MM.1S (cell line): ENCODE results near the gene ARHGEF10L.

Experiments used
- DNase-seq: peaks from one replicate; pipeline ENCODE4 v3.0.0-alpha.2; 2015
- H2AFZ ChIP-seq: fragments of 300-600 bp; sonication (generic); 2 replicates; pipeline ENCODE4 v1.6.0; 2016; ENCODE audit warnings: antibody characterized with exemption, low read length
- H3F3A ChIP-seq: fragments of 300-600 bp; sonication (generic); 2 replicates; pipeline ENCODE4 v1.6.1; 2016; ENCODE audit warnings: mild to moderate bottlenecking, antibody characterized with exemption, low read length, moderate library complexity, mixed read lengths; ENCODE audit not compliant: insufficient read depth
- H3K27ac ChIP-seq: fragments of 300-600 bp; sonication (generic); 2 replicates; pipeline ENCODE4 v1.5.1; 2016; ENCODE audit warnings: mild to moderate bottlenecking, low read length
- H3K27me3 ChIP-seq: fragments of 300-600 bp; sonication (generic); replicated peaks from 2 replicates; pipeline ENCODE4 v1.6.0; 2016; ENCODE audit warnings: low read length; ENCODE audit not compliant: insufficient read depth
- H3K36me3 ChIP-seq: fragments of 300-600 bp; sonication (generic); replicated peaks from 2 replicates; pipeline ENCODE4 v1.6.1; 2016; ENCODE audit warnings: mild to moderate bottlenecking, low read length, mixed read lengths; ENCODE audit not compliant: insufficient read depth
- H3K4me1 ChIP-seq: fragments of 300-600 bp; sonication (generic); 2 replicates; pipeline ENCODE4 v1.6.1; 2016; ENCODE audit warnings: low read length, mixed read lengths
- H3K4me2 ChIP-seq: fragments of 300-600 bp; sonication (generic); 2 replicates; pipeline ENCODE4 v1.6.0; 2016; ENCODE audit warnings: low read depth, low read length
- H3K4me3 ChIP-seq: fragments of 300-600 bp; sonication (generic); 2 replicates; pipeline ENCODE4 v1.5.1; 2016; ENCODE audit warnings: low read length, mixed read lengths
- H3K79me2 ChIP-seq: fragments of 300-600 bp; sonication (generic); 2 replicates; pipeline ENCODE4 v1.6.1; 2016; ENCODE audit warnings: mixed run types, low read length, mixed read lengths
- H3K9ac ChIP-seq: fragments of 300-600 bp; sonication (generic); 2 replicates; pipeline ENCODE4 v1.6.1; 2016; ENCODE audit warnings: low read length, mixed read lengths
- H3K9me2 ChIP-seq: fragments of 300-600 bp; sonication (generic); replicated peaks from 2 replicates; pipeline ENCODE4 v1.6.1; 2016; ENCODE audit warnings: mild to moderate bottlenecking, low read length, mixed read lengths; ENCODE audit not compliant: insufficient read depth
- H3K9me3 ChIP-seq: fragments of 300-600 bp; sonication (generic); replicated peaks from 2 replicates; pipeline ENCODE4 v1.6.1; 2016; ENCODE audit warnings: mild to moderate bottlenecking, low read length, mixed read lengths; ENCODE audit not compliant: insufficient read depth
- H4K20me1 ChIP-seq: fragments of 300-600 bp; sonication (generic); 2 replicates; pipeline ENCODE4 v1.6.1; 2016; ENCODE audit warnings: mild to moderate bottlenecking, low read length, moderate library complexity, mixed read lengths; ENCODE audit not compliant: insufficient read depth
- EZH2 ChIP-seq: fragments of 300-600 bp; sonication (generic); optimal IDR thresholded peaks from 2 replicates; pipeline ENCODE3; 2017; ENCODE audit warnings: low read depth, mild to moderate bottlenecking, antibody characterized with exemption, low read length, mixed read lengths
- EZH2phosphoT487 ChIP-seq: fragments of 300-600 bp; sonication (generic); IDR thresholded peaks from 2 replicates; pipeline ENCODE4 v1.6.1; 2018; ENCODE audit warnings: antibody characterized with exemption, low read length
- TF ChIP-seq, protein P1 (sequence below): fragments of 300-600 bp; sonication (generic); IDR thresholded peaks from 2 replicates; pipeline ENCODE4 v1.5.1; 2016; ENCODE audit warnings: antibody characterized with exemption, low read length, mixed read lengths

Gene ARHGEF10L

GRCh38 chr1:17665054-17665453 lies 125.6 kb downstream of the ARHGEF10L start:
- Histone ChIP-seq H3K9ac (no peak overlapping the region), H3K79me2 (no peaks in the 10 kb centered on the region), H3F3A (no peaks in the 10 kb centered on the region), H3K27ac (no peak overlapping the region), H3K4me1 (no peaks in the 10 kb centered on the region), H3K9me2 (no peaks in the 10 kb centered on the region), H3K36me3 (no peaks in the 10 kb centered on the region), H3K27me3 (peaks cover 84% of the 10 kb centered on the region), H3K4me2 (no peak overlapping the region), H2AFZ (no peak overlapping the region), H3K9me3 (no peaks in the 10 kb centered on the region), H4K20me1 (no peaks in the 10 kb centered on the region), H3K4me3 (no peak overlapping the region)
- TF ChIP-seq, protein P1, sequence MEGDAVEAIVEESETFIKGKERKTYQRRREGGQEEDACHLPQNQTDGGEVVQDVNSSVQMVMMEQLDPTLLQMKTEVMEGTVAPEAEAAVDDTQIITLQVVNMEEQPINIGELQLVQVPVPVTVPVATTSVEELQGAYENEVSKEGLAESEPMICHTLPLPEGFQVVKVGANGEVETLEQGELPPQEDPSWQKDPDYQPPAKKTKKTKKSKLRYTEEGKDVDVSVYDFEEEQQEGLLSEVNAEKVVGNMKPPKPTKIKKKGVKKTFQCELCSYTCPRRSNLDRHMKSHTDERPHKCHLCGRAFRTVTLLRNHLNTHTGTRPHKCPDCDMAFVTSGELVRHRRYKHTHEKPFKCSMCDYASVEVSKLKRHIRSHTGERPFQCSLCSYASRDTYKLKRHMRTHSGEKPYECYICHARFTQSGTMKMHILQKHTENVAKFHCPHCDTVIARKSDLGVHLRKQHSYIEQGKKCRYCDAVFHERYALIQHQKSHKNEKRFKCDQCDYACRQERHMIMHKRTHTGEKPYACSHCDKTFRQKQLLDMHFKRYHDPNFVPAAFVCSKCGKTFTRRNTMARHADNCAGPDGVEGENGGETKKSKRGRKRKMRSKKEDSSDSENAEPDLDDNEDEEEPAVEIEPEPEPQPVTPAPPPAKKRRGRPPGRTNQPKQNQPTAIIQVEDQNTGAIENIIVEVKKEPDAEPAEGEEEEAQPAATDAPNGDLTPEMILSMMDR = no peak
- no peak for TF ChIP-seq EZH2phosphoT487
- no peak for DNase-seq

DNA sequence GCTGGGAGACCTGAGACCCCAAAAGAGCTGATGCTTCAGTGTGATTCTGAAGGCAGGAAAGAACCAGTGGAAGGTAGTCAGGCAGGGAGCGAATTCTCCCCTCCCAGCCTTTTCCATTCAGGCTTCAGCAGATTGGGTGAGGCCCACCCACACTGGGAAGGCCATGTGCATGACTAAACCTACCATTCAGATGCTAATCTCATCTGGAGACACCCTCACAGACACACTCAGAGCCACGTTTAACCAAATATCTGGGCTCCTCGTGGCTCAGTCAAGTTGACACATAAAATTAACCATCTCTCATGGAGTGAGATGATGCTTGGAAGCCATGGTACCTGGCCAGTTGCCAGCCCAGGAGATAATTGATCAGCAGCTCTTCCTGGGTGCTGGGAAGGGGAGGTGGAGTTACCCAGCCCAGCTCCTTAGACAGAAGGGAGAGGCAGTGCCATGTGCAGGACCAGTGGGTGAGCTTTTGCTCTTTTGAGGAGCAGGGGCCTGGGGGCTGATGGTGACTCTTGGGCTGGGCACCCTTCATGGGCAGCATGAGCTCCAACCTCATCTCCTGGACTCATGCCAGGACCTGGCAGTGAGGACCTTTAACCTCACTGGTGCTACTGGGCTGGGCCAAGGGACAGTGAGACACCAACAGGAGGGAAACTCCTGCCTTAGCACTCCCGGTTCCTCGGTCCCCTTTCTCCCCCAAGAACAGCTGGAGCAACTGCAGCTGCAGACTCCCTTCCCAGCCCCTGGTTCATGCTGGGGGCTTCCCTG lies 126.6 kb downstream of the ARHGEF10L start:
- no peaks in the 10 kb centered on the region for H3K9me3 ChIP-seq
- H3F3A ChIP-seq = no peaks in the 10 kb centered on the region
- no peak overlapping the region for H3K4me3 ChIP-seq
- no peaks in the 10 kb centered on the region for H3K36me3 ChIP-seq
- H4K20me1 ChIP-seq = no peaks in the 10 kb centered on the region
- no peaks in the 10 kb centered on the region for H3K9me2 ChIP-seq
- peaks cover 87% of the 10 kb centered on the region for H3K27me3 ChIP-seq
- TF ChIP-seq, protein P1 = no peak
- TF ChIP-seq EZH2phosphoT487 (no peak), EZH2 (no peak)
- H3K79me2 ChIP-seq = no peaks in the 10 kb centered on the region
- no peak overlapping the region for H2AFZ ChIP-seq
- H3K9ac ChIP-seq = no peak overlapping the region
- H3K4me2 ChIP-seq = no peak overlapping the region
- no peaks in the 10 kb centered on the region for H3K4me1 ChIP-seq
- H3K27ac ChIP-seq = no peak overlapping the region
- DNase-seq = no peak

- Histone ChIP-seq H3K36me3 (no peaks in the 10 kb centered on the region), H3K9ac (no peak overlapping the region), H4K20me1 (no peaks in the 10 kb centered on the region)
Observed at GRCh38 chr1:17667641-17668040, 128.1 kb downstream of the ARHGEF10L start.

More at GRCh38 chr1:17667641-17668040, 128.1 kb downstream of the ARHGEF10L start:
- Histone ChIP-seq H3K79me2 (no peaks in the 10 kb centered on the region), H3K4me1 (no peaks in the 10 kb centered on the region), H3K9me3 (no peaks in the 10 kb centered on the region), H3K27me3 (peaks cover 91% of the 10 kb centered on the region), H2AFZ (no peak overlapping the region), H3K4me3 (no peak overlapping the region), H3F3A (no peaks in the 10 kb centered on the region), H3K9me2 (no peaks in the 10 kb centered on the region), H3K27ac (no peak overlapping the region), H3K4me2 (no peak overlapping the region)
- no peak for TF ChIP-seq EZH2phosphoT487
- TF ChIP-seq EZH2 = no peak
- TF ChIP-seq, protein P1 = no peak
- DNase-seq = no peak
